Left lung (tissue), 10 donors: ENCODE measurements around the gene DGUOK. TPM values are rescaled to one million over a fixed set of nuclear protein-coding genes. Genes with fewer than 3 reads are reported as not detected.
"Not testable (repeated sequence)": the region's sequence is repeated elsewhere in the genome, so short reads cannot be mapped to it uniquely, and the experiment has no call there.

ENCODE experiments used
- ATAC-seq: fragments of 200-7000 bp; cut with Tn5 transposase; one replicate; pipeline ENCODE4 v1.9.1; 2020; ENCODE audit warnings: moderate library complexity
- DNase-seq, 4 donors: peaks; one replicate each; pipeline ENCODE4 v3.0.0-alpha.2; 2013 to 2020
- H3K27ac ChIP-seq, 2 donors: fragments of 200-600 bp; sonication (generic) in 1 of 2; one replicate each; pipeline versions ENCODE4 v1.5.0 to v1.8.0; 2020 to 2021
- H3K27me3 ChIP-seq, 2 donors: fragments of 200-600 bp; sonication (generic) in 1 of 2; one replicate each; pipeline versions ENCODE4 v1.5.0 to v1.8.0; 2020 to 2021
- H3K36me3 ChIP-seq, 2 donors: fragments of 200-600 bp; sonication (generic) in 1 of 2; one replicate each; pipeline versions ENCODE4 v1.5.0 to v1.8.0; 2020 to 2021
- H3K4me1 ChIP-seq, 2 donors: fragments of 200-600 bp; one replicate each; pipeline ENCODE4 v1.8.0; 2021
- H3K4me3 ChIP-seq, 2 donors: fragments of 200-600 bp; sonication (generic) in 1 of 2; one replicate each; pipeline versions ENCODE4 v1.5.0 to v1.8.0; 2020 to 2021; ENCODE audit warnings: mild to moderate bottlenecking in 1 of 2
- H3K9me3 ChIP-seq, 2 donors: fragments of 200-600 bp; sonication (generic) in 1 of 2; one replicate each; pipeline versions ENCODE4 v1.5.0 to v1.8.0; 2020 to 2021
- intact Hi-C, 2 donors: fragments of 100-400 bp; cut with DNase I; formaldehyde crosslinking; loops; one replicate each; pipeline versions ENCODE4 v1.11.2 to v1.14.2; 2022
- polyA plus RNA-seq, 6 donors: library from polyadenylated mRNA; unstranded; fragments of 120-200 nt; gene quantifications; one replicate each; pipeline ENCODE4 v1.2.1, GENCODE V29; 2013; ENCODE audit not compliant: insufficient read length in 6 of 6
- total RNA-seq, 2 donors: library from RNA; stranded (reverse); fragmentation: NEBNext Ultra II Directional; extraction: Animal tissue kit (Norgen Biotek cat#: 25700); gene quantifications; one replicate each; pipeline ENCODE4 v1.2.1, GENCODE V29; 2021
- TF ChIP-seq, protein P1 (sequence below), 2 donors: fragments of 200-600 bp; sonication (generic) in 1 of 2; IDR thresholded peaks; one replicate each; pipeline versions ENCODE4 v1.5.0 to v1.8.0; 2021; ENCODE audit warnings: antibody characterized with exemption in 2 of 2
- donor health status: DM: no; HTN: yes; CAD: no.
- donor health status: DM: no; HTN: no; CAD: no.

Gene DGUOK
- total and polyA plus RNA-seq, 8 donors: 32.1 to 64.5 (median 60.3) TPM

DNA sequence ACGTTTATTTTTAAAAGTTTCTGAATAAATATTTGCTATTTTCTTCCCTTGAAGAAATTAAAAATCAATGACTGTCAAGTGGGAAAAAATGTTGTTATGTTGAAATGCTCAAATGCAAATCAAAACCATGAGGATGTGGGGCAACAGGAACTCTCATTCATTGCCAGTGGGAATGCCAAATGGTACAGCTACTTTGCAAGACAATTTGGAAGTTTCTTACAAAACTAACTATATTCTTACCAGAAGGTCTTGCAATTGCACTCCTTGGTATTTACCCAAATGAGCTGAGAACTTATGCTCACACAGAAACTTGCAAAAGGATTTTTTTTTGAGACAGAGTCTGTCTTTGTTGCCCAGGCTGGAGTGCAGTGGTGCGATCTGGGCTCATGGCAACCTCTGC is 41.3 kb upstream of the DGUOK start:
- Histone ChIP-seq H3K9me3 (no peaks in the 10 kb centered on the region), H3K4me1 (no peaks in the 10 kb centered on the region), H3K27me3 (peaks cover 0 to 10% of the 10 kb centered on the region in 2 donors), H3K27ac (no peak overlapping the region), H3K36me3 (no peaks in the 10 kb centered on the region), H3K4me3 (no peak overlapping the region)
- intact Hi-C loops: no loop called here
- TF ChIP-seq, protein P1, sequence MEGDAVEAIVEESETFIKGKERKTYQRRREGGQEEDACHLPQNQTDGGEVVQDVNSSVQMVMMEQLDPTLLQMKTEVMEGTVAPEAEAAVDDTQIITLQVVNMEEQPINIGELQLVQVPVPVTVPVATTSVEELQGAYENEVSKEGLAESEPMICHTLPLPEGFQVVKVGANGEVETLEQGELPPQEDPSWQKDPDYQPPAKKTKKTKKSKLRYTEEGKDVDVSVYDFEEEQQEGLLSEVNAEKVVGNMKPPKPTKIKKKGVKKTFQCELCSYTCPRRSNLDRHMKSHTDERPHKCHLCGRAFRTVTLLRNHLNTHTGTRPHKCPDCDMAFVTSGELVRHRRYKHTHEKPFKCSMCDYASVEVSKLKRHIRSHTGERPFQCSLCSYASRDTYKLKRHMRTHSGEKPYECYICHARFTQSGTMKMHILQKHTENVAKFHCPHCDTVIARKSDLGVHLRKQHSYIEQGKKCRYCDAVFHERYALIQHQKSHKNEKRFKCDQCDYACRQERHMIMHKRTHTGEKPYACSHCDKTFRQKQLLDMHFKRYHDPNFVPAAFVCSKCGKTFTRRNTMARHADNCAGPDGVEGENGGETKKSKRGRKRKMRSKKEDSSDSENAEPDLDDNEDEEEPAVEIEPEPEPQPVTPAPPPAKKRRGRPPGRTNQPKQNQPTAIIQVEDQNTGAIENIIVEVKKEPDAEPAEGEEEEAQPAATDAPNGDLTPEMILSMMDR (IDR thresholded peaks at IDR 0.05): no peak
- ATAC-seq (no peak), DNase-seq (no peak)

DNA sequence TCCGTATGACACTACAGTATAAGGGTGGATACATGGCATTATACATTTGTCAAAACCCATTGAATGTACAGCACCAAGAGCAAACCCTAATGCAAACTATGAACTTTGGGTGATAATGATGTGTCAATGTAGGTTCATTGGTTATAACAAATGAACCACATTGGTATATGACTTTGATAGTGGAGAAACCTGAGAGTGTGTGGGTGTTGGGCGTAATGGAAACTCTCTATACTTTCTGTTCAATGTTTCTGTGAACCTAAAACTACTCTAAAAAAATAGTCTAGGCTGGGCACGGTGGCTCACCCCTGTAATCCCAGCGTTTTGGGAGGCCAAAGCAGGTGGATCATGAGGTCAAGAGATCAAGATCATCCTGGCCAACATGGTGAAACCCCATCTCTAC is 40.3 kb upstream of the DGUOK start:
- no peak overlapping the region for H3K27ac ChIP-seq
- H3K4me1 ChIP-seq: no peaks in the 10 kb centered on the region
- peaks cover 0 to 10% of the 10 kb centered on the region in 2 donors for H3K27me3 ChIP-seq
- TF ChIP-seq, protein P1 (IDR thresholded peaks at IDR 0.05): no peak
- no peaks in the 10 kb centered on the region for H3K9me3 ChIP-seq
- DNase-seq (no peak), ATAC-seq (no peak)
- H3K36me3 ChIP-seq: no peaks in the 10 kb centered on the region
- intact Hi-C loops: no loop called here
- no peak overlapping the region for H3K4me3 ChIP-seq

DNA sequence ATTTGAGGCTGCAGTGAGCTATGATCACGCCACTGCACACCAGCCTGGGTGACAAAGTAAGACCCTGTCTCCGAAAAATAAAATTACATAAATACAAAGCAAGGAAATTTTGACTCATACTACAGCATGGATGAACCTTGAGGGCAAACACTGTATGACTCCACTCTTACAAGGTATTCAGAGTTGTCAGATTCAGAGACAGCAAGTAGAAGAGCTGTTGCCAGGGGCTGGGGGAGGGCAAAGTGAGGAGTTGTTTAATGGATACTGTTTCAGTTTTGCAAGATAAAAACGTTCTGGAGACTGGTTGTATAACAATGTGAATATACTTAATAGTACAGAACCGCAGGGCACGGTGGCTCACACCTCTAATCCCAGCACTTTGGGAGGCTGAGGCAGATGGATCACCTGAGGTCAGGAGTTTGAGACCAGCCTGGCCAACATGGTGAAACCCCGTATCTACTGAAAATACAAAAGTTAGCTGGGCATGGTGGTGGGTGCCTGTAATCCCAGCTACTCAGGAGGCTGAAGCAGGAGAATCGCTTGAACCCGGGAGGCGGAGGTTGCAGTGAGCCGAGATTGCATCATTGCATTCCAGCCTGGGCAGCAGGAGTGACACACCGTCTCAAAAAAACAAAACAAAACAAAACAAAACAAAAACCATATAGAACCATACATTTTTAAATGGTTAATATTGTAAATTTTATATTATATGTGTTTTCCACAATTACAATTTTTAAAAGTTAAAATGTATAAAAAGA is 38.9 kb upstream of the DGUOK start:
- ATAC-seq, H3K9me3 ChIP-seq, H3K27ac ChIP-seq, H3K27me3 ChIP-seq, H3K36me3 ChIP-seq, intact Hi-C loops, H3K4me3 ChIP-seq, H3K4me1 ChIP-seq, DNase-seq: not testable (repeated sequence)

DNA sequence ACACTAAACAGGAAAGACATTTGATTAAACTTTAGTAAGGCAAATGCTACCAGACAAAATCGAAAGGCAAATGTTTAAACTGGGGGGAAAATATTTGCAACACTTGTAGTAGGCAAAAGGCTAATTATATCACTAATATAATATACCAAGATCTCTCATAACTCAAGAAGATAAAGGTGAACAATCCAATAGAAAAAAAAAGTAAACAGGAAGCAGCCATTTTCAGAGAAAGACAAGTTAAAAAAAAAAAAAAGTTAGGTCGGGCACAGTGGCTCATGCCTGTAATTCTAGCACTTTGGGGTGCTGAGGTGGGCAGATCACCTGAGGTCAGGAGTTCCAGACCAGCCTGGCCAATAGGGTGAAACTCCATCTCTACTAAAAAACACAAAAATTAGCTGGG is 38.3 kb upstream of the DGUOK start:
- DNase-seq (no peak), ATAC-seq (no peak)
- intact Hi-C loops: no loop called here
- Histone ChIP-seq H3K27me3 (peaks cover 0 to 10% of the 10 kb centered on the region in 2 donors), H3K4me1 (no peaks in the 10 kb centered on the region), H3K4me3 (no peak overlapping the region), H3K9me3 (no peaks in the 10 kb centered on the region), H3K27ac (no peak overlapping the region), H3K36me3 (no peaks in the 10 kb centered on the region)
- TF ChIP-seq, protein P1 (IDR thresholded peaks at IDR 0.05): no peak

DNA sequence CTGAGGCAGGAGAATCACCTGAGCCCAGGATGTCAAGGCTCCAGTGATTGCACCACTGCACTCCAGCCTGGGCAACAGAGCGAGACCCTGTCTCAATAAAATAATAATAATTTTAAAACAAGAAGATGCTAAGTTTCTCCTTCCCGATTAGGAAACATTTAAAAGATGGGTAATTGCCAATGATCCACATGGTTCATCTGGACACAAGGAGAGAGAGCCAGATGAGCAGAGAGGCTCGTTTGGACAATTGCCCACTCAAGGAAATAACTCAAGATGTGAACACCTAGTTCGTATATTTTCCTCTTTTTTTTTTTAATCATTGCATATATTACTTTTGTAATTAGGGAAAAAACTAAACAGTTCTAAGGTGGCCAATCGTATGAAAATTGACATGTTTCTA is 37.5 kb upstream of the DGUOK start:
- Histone ChIP-seq H3K27me3 (peaks cover 0 to 10% of the 10 kb centered on the region in 2 donors), H3K4me1 (no peaks in the 10 kb centered on the region), H3K36me3 (no peaks in the 10 kb centered on the region), H3K4me3 (no peak overlapping the region), H3K9me3 (no peaks in the 10 kb centered on the region), H3K27ac (no peak overlapping the region)
- no peak for ATAC-seq
- no peak for DNase-seq
- TF ChIP-seq, protein P1 (IDR thresholded peaks at IDR 0.05): no peak
- intact Hi-C loops: no loop called here
